Motor neuron (in vitro differentiated cells): ENCODE measurements around the gene TMEM35A. TPM values are rescaled to one million over a fixed set of nuclear protein-coding genes. Genes with fewer than 3 reads are reported as not detected.
"Not testable (repeated sequence)": the region's sequence is repeated elsewhere in the genome, so short reads cannot be mapped to it uniquely, and the experiment has no call there.

ENCODE experiments used
- ATAC-seq, 8 experiments: fragments of 200-7000 bp; cut with Tn5 transposase; replicated peaks in 6 of 8; 2 replicates each; pipeline ENCODE4 v1.8.0; 2021; ENCODE audit warnings: mild to moderate bottlenecking in 8 of 8, moderate library complexity in 8 of 8
- H3K27ac ChIP-seq, 2 donors: fragments of 250-450 bp; sonication (Bioruptor Pico); 2 replicates each; pipeline ENCODE4 v1.9.0; 2021; ENCODE audit warnings: antibody characterized with exemption in 2 of 2, mild to moderate bottlenecking in 2 of 2, moderate library complexity in 1 of 2
- H3K4me1 ChIP-seq, 2 donors: fragments of 250-450 bp; sonication (Bioruptor Pico); replicated peaks in 1 of 2; 2 replicates each; pipeline ENCODE4 v1.6.1; 2021; ENCODE audit warnings: antibody characterized with exemption in 2 of 2, mild to moderate bottlenecking in 2 of 2, moderate library complexity in 1 of 2
- H3K4me3 ChIP-seq, 5 donors: fragments of 250-450 bp; sonication (Bioruptor Pico); 2 replicates each; pipeline ENCODE4 v1.9.0; 2021; ENCODE audit warnings: antibody characterized with exemption in 5 of 5, mild to moderate bottlenecking in 5 of 5, moderate library complexity in 4 of 5
- WGBS, 10 experiments: fragments of 450-650 bp; shearing (Covaris generic); methylation state at CpG; one replicate each; pipeline ENCODE4 v1.0.0; 2022; 5-methylcytosine and 5-hydroxymethylcytosine counted together
- in situ Hi-C, 9 experiments: fragments of 400-800 bp; cut with MboI; loops; one replicate each; pipeline ENCODE4 v1.15.0; 2021; ENCODE audit warnings: low sequenced_read_pairs in 9 of 9, low pct_unique_long_range_greater_than_20kb in 2 of 9; ENCODE audit not compliant: unreplicated experiment in 9 of 9
- total RNA-seq, 8 experiments: library from RNA; unstranded; fragments of 300-600 nt; gene quantifications; 2 replicates each; pipeline versions ENCODE4 v1.2.3 to v1.2.4, GENCODE V29; 2022

The TMEM35A gene, protein sequence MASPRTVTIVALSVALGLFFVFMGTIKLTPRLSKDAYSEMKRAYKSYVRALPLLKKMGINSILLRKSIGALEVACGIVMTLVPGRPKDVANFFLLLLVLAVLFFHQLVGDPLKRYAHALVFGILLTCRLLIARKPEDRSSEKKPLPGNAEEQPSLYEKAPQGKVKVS
- 10 to 100 TPM in 5 of 8 experiments, 1 to 10 TPM in 1, under 1 TPM in 1, not detected in 1; 0.45 to 58.0 (median 24.6) TPM for total RNA-seq

DNA sequence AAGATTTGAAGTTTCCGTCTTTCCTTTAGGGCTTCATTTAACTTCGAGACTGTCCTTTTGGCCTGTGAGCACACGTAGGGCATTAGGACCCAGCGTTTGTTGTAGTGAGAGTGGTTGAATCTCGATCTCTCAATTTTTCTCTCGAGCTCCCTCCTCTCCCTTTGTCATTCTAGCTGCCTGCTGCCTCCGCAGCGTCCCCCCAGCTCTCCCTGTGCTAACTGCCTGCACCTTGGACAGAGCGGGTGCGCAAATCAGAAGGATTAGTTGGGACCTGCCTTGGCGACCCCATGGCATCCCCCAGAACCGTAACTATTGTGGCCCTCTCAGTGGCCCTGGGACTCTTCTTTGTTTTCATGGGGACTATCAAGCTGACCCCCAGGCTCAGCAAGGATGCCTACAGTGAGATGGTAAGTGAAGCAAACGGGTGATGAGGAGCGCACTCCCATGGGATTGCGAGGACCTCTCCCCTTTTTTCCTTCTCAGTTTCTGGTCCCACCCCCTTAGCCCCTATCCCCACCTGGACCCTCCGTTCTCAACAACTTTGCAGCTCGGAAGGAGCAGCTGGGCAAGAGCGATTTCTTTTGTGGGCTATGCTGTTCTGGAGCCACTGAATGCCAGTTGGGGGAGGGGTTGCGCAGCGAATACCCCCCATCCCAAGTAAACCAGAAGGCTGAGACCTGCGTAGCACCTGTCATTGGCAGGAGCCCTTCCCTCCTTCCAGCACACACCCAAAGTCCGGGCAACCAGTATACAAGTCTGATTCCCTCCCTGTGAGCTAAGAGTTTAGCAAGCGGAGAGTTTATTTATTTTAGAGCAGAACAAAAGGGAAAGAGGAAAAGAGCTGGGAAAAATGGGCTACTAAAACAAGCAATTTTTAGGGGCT lies at the start of gene TMEM35A:
Gene TMEM35A (plus strand): TSS at position 164 of the 883 bp plus-strand sequence. CDS start 124 bp downstream, at position 288.
- Histone ChIP-seq H3K27ac (peak within 1 kb of the TSS in 1 of 2 donors; percentile 54), H3K4me1 (peaks cover 0 to 4% of the 10 kb centered on the region in 2 donors), H3K4me3 (peak within 1 kb of the TSS; percentile 50 to 84 (median 72))
- WGBS, 10 experiments: 0 to 15% (median 0%) methylated on average over 1 to 8 of the region's 23 CpGs; no CpG with 5 or more reads in 7 of the 10 experiments
- ATAC-seq: peak; percentile 51 to 93 (median 88)
- in situ Hi-C loops: no loop called here

DNA sequence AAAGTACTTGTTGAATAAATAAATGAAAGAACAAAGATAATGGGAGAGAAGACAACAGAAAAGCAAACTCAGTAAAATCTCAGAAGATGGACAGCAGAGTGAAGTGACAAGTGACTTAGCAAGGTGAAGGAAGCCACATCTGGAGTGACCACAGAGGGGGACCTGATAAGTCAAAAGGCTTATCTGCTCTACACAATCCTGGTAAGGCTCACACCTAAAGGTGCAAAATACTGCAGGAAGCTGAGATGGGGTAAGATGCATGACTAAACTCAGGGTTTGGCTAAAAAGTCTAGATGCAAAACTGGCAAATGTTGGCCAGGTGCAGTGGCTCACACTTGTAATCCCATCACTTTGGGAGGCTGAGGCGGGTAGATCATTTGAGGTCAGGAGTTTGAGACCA lies 49.0 kb upstream of the TMEM35A start:
- H3K4me3 ChIP-seq: no peak overlapping the region
- no peaks in the 10 kb centered on the region for H3K4me1 ChIP-seq
- in situ Hi-C loops: no loop called here
- no peak overlapping the region for H3K27ac ChIP-seq
- no peak for ATAC-seq
- WGBS, 10 experiments: no CpG with 5 or more reads among the region's 1 CpG

DNA sequence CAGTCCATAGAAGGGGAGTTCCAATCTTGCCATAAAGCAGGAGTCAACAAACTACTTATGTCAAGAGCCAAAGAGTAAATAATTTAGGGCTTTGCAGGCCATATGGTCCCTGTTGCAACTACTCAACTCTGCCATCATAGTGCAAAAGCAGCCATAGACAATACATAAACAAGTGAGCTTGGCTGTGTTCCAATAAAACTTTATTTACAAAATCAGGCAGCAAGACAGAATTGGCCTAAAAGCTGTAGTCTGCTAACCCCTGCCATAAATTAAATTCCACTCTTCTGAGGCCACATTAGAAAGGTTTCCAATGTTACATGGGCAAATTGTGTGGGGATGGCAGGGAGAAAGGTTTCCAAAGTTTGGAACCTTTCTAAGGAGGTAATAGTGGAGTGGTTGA lies 41.4 kb upstream of the TMEM35A start:
- Histone ChIP-seq H3K27ac (no peak overlapping the region), H3K4me3 (no peak overlapping the region), H3K4me1 (no peaks in the 10 kb centered on the region)
- in situ Hi-C loops: no loop called here
- no peak for ATAC-seq

DNA sequence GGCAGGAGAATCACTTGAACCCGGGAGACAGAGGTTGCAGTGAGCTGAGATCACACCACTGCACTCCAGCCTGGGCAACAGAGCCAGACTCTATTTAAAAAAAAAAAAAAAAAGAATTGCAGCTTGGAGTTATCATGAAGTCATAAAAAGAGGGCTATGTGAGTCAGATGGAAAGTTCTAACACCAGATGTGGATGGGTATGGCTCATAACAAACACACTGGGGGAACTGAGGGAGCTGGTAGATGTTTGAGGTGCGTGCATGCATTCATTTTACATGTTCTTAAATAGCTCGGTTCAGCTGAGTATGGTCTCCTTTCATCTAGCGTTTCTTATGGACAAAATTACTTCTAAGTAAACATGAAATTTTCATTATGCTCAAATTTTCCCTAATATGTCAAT lies 38.5 kb upstream of the TMEM35A start:
- Histone ChIP-seq H3K4me1 (no peaks in the 10 kb centered on the region), H3K27ac (no peak overlapping the region), H3K4me3 (no peak overlapping the region)
- in situ Hi-C loops: no loop called here
- 0 to 100% (median 50%) methylated on average over 1 to 2 of the region's 4 CpGs; no CpG with 5 or more reads in 5 of the 10 experiments for WGBS, 10 experiments
- ATAC-seq: peak in 1 of 8 experiments; percentile 26

DNA sequence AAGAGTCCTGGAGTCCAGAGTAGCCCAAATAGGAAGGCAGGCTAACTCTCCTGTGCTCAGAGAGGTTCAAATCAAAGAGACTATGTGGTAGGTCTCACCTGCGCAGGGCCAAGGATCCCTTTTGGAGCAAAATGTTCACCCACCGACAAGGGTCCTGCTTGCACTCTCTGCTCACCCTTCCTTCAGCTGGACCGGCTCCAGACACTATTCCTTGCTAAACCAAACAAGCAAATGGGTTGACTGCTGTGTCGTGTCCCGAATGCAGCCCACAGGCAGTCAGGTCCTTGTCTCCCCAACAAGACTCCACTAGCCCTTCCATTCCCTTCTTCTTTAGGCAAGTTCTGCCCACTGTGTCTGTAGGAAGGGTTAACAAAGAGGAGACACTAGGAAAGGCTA lies 27.5 kb upstream of the TMEM35A start:
- Histone ChIP-seq H3K4me1 (no peaks in the 10 kb centered on the region), H3K4me3 (peak overlapping the region; percentile 49 to 68 (median 62)), H3K27ac (peak overlapping the region in 1 of 2 donors; percentile 19)
- no peak for ATAC-seq
- in situ Hi-C loops: no loop called here
- 0 to 71% methylated on average over 1 of the region's 5 CpGs; no CpG with 5 or more reads in 8 of the 10 experiments for WGBS, 10 experiments

DNA sequence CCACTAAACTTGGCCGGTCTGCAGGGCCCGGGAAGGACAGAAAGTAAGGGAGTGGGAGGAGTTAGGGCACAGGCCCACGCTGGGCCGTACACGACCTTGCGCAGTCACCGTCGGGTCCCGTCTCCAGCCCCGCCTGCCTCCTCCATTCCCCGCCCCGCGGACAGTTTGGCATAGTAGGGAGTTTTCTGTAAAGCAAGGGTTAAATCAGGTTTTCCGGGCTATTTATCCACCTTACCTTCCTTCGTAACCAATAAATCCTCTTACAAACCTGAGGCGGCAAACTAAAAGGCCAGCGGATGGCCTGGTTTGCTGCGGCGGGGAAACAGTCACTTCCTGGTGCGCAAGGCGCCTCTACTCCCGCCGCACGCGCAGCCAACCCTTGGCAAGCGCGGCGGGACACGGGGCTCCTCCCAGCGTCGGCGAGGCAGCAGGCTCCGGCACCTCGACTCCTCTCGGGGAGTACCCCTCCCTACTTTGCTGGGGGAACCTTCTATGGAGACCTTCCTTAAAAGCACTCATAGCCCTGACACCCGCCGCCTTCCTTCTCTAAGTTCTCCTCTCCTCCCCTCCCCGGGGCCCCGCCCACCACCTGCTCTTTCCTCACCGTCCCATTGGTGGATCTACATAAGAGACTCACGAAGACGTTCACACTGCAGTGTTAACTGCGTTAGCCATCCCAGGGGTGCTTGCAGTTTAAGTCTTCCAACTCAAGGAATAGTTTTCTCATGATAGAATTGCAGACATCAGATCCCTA lies 27.0 kb upstream of the TMEM35A start, which contains the start of gene TRMT2B:
Gene TRMT2B (minus strand): TSS at position 563 of the 754 bp plus-strand sequence. CDS start 9,822 bp downstream, outside the sequence.
- peak; percentile 91 to 94 (median 94) for ATAC-seq
- 0 to 40% methylated on average over 3 to 9 of the region's 43 CpGs; no CpG with 5 or more reads in 8 of the 10 experiments for WGBS, 10 experiments
- Histone ChIP-seq H3K27ac (peak within 1 kb of the TSS in 1 of 2 donors; percentile 21), H3K4me1 (no peaks in the 10 kb centered on the region), H3K4me3 (peak within 1 kb of the TSS; percentile 49 to 68 (median 62))
- in situ Hi-C loops: no loop called here

DNA sequence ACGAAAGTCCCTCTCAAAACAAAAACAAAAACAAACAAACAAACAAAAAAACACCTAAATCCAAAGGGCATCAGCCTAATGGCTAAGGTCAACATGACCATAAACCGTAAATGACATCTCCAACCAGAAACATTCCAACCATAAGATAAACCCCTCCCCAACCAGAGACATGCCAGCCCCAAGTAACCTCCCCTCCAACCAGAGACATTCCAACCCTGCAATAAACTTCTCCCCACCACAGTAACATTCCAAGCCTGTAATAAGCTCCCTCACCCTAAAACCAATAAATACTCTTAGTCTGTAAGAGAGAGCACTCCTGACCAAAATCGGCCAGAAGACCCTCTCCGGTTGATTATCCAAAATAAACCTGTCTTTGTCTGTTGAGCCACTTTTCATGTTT lies 22.1 kb upstream of the TMEM35A start:
- ATAC-seq, H3K27ac ChIP-seq, in situ Hi-C loops, H3K4me3 ChIP-seq, H3K4me1 ChIP-seq: not testable (repeated sequence)
- 71% methylated on average over 3 of the region's 4 CpGs; no CpG with 5 or more reads in 9 of the 10 experiments for WGBS, 10 experiments

DNA sequence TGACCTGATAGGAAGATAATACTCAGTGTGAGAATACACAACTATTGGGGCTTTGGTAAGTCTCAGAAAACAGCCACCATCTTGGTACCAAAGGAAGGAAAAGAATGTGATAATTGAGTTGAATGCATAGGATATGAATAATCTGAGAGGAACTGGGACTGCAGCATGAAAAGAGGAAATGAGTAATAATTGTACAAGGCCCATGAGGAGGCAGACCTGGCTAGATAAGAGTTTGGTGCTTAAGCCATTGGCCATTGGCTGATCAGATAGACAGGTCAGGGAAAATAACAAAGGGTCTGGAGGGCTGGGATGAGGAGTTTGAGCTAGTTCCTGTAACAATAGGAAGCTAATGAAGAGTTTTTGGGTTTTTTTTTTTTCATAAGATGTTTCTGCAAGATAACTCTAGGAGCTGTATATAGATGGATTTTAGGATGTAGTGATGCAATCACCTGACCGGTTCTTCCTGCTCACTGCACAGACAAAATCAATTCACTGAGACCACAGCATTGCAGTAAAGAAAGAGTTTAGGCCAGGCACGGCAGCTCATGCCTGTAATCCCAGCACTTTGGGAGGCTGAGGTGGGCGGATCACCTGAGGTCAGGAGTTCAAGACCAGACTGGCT lies 21.5 kb upstream of the TMEM35A start:
- H3K4me1 ChIP-seq: no peaks in the 10 kb centered on the region
- H3K4me3 ChIP-seq: no peak overlapping the region
- WGBS, 10 experiments: 28 to 60% (median 35%) methylated on average over 1 to 2 of the region's 3 CpGs; no CpG with 5 or more reads in 7 of the 10 experiments
- in situ Hi-C loops: no loop called here
- no peak for ATAC-seq
- H3K27ac ChIP-seq: no peak overlapping the region

DNA sequence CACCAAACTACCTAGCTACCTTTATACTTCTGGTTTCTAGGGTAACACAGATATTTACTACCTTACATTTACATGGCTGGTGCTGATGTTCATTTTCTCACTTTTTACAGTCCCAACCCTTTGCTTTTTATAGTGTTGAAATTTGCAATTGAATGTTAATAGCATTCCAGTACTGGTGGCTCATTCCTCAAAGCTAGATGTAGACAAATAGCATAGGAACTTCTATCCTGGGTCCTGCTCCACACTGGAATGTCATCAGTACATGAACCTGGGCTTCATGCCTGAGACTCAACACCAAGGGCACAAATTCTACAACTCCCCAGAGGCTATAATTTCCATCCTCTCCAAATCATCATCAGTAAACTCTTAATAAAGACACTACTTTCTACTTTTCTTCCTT lies 16.5 kb upstream of the TMEM35A start:
- in situ Hi-C loops: no loop called here
- Histone ChIP-seq H3K4me1 (no peaks in the 10 kb centered on the region), H3K4me3 (no peak overlapping the region), H3K27ac (no peak overlapping the region)
- peak in 4 of 8 experiments; percentile 55 to 96 (median 70) for ATAC-seq

DNA sequence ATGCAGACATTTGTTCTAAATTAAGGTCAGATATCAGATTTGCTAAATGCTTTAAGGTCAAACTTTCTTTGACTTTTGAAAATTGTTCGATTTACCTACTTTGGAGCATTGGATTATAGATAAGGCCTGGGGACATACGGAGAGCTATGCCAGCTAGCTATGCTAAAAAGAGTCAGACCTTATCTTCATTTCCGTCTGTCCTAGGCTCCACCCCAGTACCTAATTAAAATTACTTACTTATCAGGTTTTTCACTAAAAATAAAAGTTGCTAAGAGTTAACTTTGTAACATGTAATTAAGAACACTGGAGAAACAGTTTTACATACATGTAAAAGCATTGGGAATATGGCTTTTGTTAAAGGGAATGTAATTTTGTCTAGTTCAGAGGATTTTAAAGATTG lies 7.1 kb upstream of the TMEM35A start:
- in situ Hi-C loops: no loop called here
- Histone ChIP-seq H3K4me3 (no peak overlapping the region), H3K27ac (no peak overlapping the region), H3K4me1 (no peaks in the 10 kb centered on the region)
- no peak for ATAC-seq
- WGBS, 10 experiments: 20 to 100% (median 83%) methylated on average over 1 to 3 of the region's 3 CpGs; no CpG with 5 or more reads in 2 of the 10 experiments

DNA sequence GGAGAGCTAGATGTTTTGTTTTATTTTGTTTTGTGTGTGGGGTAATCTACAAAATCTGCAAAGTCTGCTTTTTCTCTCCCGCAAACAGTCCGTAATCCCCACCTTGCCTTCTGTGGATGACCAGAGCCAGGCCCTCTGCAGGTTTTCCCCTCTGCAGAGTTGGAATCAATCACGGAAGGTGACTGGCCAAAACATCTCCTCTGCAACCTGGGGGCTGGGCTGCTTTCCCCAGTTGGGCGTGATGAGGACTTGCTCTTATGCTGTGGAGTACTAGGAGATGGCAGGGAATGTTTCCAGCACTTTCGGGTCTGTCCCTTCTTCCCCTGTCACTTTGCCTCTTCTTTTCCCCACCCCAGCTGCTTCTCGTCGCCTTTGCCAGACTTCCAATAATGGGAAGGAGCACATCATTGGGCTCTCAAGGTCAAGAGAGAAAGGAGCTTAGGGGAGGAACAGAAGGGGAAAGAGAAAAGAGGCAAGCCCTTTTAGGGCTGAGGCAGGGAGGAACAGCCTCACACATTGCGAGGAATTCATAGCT lies 1.1 kb downstream of the TMEM35A start:
- WGBS, 10 experiments: 0 to 90% (median 3%) methylated on average over 1 to 3 of the region's 8 CpGs; no CpG with 5 or more reads in 6 of the 10 experiments
- ATAC-seq: peak in 6 of 8 experiments; percentile 10 to 58 (median 44)
- H3K4me1 ChIP-seq: peaks cover 0 to 4% of the 10 kb centered on the region in 2 donors
- in situ Hi-C loops: no loop called here
- H3K4me3 ChIP-seq: peak overlapping the region; percentile 50 to 84 (median 72)
- H3K27ac ChIP-seq: peak overlapping the region in 1 of 2 donors; percentile 20
